GM23338 (cell line): Measurements from ENCODE around the gene UST.

ENCODE experiments used
- CREB1 ChIP-seq: fragments of 250-450 bp; sonication (Bioruptor Pico); IDR thresholded peaks from 2 replicates; pipeline ENCODE4 v1.5.0; 2020; ENCODE audit warnings: low read depth, mild to moderate bottlenecking, moderate library complexity
- EZH2 ChIP-seq: fragments of 200-600 bp; sonication (generic); IDR thresholded peaks from one replicate; pipeline ENCODE4 v1.8.0; 2017; ENCODE audit warnings: antibody characterized with exemption, mild to moderate bottlenecking, low read depth; ENCODE audit not compliant: unreplicated experiment
- EZH2phosphoT487 ChIP-seq: fragments of 200-600 bp; sonication (generic); IDR thresholded peaks from one replicate; pipeline ENCODE4 v1.8.1; 2018; ENCODE audit warnings: antibody characterized with exemption; ENCODE audit not compliant: unreplicated experiment
- JUNB ChIP-seq: IDR thresholded peaks from one replicate; pipeline ENCODE4 v1.6.1; 2016; ENCODE audit warnings: antibody characterized with exemption; ENCODE audit not compliant: unreplicated experiment
- NANOG ChIP-seq: IDR thresholded peaks from 2 replicates; pipeline ENCODE4 v1.6.1; 2016; ENCODE audit warnings: antibody characterized with exemption, borderline replicate concordance
- POLR2AphosphoS5 ChIP-seq: IDR thresholded peaks from 2 replicates; pipeline ENCODE4 v1.6.1; 2016; ENCODE audit warnings: antibody characterized with exemption, low read depth
- ZNF114 ChIP-seq: fragments of 250-450 bp; sonication (Bioruptor Pico); IDR thresholded peaks from 2 replicates; pipeline ENCODE4 v1.5.0; 2020; ENCODE audit warnings: mild to moderate bottlenecking, moderate library complexity
- ZNF331 ChIP-seq: fragments of 250-450 bp; sonication (Bioruptor Pico); IDR thresholded peaks from 2 replicates; pipeline ENCODE4 v1.5.0; 2020; ENCODE audit warnings: low read depth, mild to moderate bottlenecking, moderate library complexity
- TF ChIP-seq, protein P1 (sequence below), 2 experiments: fragments of 200-600 bp in 1 of 2; sonication (generic) in 1 of 2; conservative IDR thresholded peaks; 2 replicates each; pipeline versions ENCODE4 v1.5.1 to v1.6.1; 2016 to 2017; ENCODE audit warnings: antibody characterized with exemption in 2 of 2, low read depth in 2 of 2, mild to moderate bottlenecking in 2 of 2, moderate library complexity in 1 of 2
- TF ChIP-seq, protein P2 (sequence below): IDR thresholded peaks from one replicate; pipeline ENCODE4 v1.6.1; 2018; ENCODE audit warnings: antibody characterized with exemption; ENCODE audit not compliant: unreplicated experiment

- TF ChIP-seq EZH2 (no peak), CREB1 (CRISPR knock-in tag) (no peak), POLR2AphosphoS5 (no peak), JUNB (no peak), ZNF114 (CRISPR knock-in tag) (no peak), EZH2phosphoT487 (no peak), ZNF331 (CRISPR knock-in tag) (no peak), NANOG (no peak)
- TF ChIP-seq, protein P1, sequence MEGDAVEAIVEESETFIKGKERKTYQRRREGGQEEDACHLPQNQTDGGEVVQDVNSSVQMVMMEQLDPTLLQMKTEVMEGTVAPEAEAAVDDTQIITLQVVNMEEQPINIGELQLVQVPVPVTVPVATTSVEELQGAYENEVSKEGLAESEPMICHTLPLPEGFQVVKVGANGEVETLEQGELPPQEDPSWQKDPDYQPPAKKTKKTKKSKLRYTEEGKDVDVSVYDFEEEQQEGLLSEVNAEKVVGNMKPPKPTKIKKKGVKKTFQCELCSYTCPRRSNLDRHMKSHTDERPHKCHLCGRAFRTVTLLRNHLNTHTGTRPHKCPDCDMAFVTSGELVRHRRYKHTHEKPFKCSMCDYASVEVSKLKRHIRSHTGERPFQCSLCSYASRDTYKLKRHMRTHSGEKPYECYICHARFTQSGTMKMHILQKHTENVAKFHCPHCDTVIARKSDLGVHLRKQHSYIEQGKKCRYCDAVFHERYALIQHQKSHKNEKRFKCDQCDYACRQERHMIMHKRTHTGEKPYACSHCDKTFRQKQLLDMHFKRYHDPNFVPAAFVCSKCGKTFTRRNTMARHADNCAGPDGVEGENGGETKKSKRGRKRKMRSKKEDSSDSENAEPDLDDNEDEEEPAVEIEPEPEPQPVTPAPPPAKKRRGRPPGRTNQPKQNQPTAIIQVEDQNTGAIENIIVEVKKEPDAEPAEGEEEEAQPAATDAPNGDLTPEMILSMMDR (conservative IDR thresholded peaks at IDR 0.05; ENCODE audit: low read depth in 2 of 2), result no peak
- TF ChIP-seq, protein P2, sequence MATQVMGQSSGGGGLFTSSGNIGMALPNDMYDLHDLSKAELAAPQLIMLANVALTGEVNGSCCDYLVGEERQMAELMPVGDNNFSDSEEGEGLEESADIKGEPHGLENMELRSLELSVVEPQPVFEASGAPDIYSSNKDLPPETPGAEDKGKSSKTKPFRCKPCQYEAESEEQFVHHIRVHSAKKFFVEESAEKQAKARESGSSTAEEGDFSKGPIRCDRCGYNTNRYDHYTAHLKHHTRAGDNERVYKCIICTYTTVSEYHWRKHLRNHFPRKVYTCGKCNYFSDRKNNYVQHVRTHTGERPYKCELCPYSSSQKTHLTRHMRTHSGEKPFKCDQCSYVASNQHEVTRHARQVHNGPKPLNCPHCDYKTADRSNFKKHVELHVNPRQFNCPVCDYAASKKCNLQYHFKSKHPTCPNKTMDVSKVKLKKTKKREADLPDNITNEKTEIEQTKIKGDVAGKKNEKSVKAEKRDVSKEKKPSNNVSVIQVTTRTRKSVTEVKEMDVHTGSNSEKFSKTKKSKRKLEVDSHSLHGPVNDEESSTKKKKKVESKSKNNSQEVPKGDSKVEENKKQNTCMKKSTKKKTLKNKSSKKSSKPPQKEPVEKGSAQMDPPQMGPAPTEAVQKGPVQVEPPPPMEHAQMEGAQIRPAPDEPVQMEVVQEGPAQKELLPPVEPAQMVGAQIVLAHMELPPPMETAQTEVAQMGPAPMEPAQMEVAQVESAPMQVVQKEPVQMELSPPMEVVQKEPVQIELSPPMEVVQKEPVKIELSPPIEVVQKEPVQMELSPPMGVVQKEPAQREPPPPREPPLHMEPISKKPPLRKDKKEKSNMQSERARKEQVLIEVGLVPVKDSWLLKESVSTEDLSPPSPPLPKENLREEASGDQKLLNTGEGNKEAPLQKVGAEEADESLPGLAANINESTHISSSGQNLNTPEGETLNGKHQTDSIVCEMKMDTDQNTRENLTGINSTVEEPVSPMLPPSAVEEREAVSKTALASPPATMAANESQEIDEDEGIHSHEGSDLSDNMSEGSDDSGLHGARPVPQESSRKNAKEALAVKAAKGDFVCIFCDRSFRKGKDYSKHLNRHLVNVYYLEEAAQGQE, result no peak
Measured at GRCh38 chr6:148762231-148762630, 15.4 kb downstream of the UST start.
